Osteocyte (in vitro differentiated cells): ENCODE measurements around the gene ADAM8. TPM values are rescaled to one million over a fixed set of nuclear protein-coding genes. Genes with fewer than 3 reads are reported as not detected.

ENCODE experiments used
- DNase-seq: peaks from one replicate; pipeline ENCODE4 v3.0.0; 2021; ENCODE audit warnings: mixed read lengths; ENCODE audit not compliant: unreplicated experiment; ENCODE audit errors: extremely low spot score
- H3K27ac Mint-ChIP-seq: one replicate; pipeline ENCODE4 v1.8.0; 2021; ENCODE audit warnings: mild to moderate bottlenecking, mixed read lengths; ENCODE audit not compliant: unreplicated experiment
- H3K27me3 Mint-ChIP-seq: one replicate; pipeline ENCODE4 v1.8.0; 2021; ENCODE audit warnings: mixed read lengths; ENCODE audit not compliant: unreplicated experiment
- H3K36me3 Mint-ChIP-seq: one replicate; pipeline ENCODE4 v1.8.0; 2021; ENCODE audit warnings: mixed read lengths; ENCODE audit not compliant: unreplicated experiment
- H3K4me1 Mint-ChIP-seq: one replicate; pipeline ENCODE4 v1.8.0; 2021; ENCODE audit warnings: mixed read lengths; ENCODE audit not compliant: unreplicated experiment
- H3K4me3 Mint-ChIP-seq: one replicate; pipeline ENCODE4 v1.8.0; 2021; ENCODE audit warnings: mild to moderate bottlenecking, moderate library complexity, mixed read lengths; ENCODE audit not compliant: unreplicated experiment
- H3K9me3 Mint-ChIP-seq: one replicate; pipeline ENCODE4 v1.8.0; 2021; ENCODE audit warnings: mixed read lengths; ENCODE audit not compliant: unreplicated experiment
- CTCF ChIP-seq: fragments of 200-600 bp; sonication (generic); IDR thresholded peaks from 2 replicates; pipeline ENCODE4 v1.5.0; 2021; ENCODE audit warnings: antibody characterized with exemption, mild to moderate bottlenecking, moderate library complexity
- total RNA-seq: library from RNA; stranded (reverse); gene quantifications from 2 replicates; pipeline ENCODE4 v1.2.1, GENCODE V29; 2021

Gene ADAM8
- total RNA-seq, 1 donor from 2014 or later, result 2.9 TPM

GRCh38 chr10:133247681-133248333 is 28.9 kb downstream of the ADAM8 start:
- no peaks in the 10 kb centered on the region for H3K36me3 Mint-ChIP-seq
- H3K27ac Mint-ChIP-seq, result no peak overlapping the region
- no peak for TF ChIP-seq CTCF
- no peak overlapping the region for H3K4me3 Mint-ChIP-seq
- no peak for DNase-seq
- H3K27me3 Mint-ChIP-seq, result peaks cover 22% of the 10 kb centered on the region
- H3K4me1 Mint-ChIP-seq, result no peaks in the 10 kb centered on the region
- no peaks in the 10 kb centered on the region for H3K9me3 Mint-ChIP-seq

- TF ChIP-seq CTCF, result no peak
- H3K36me3 Mint-ChIP-seq, result no peaks in the 10 kb centered on the region
- no peak overlapping the region for H3K4me3 Mint-ChIP-seq
- no peaks in the 10 kb centered on the region for H3K4me1 Mint-ChIP-seq
- H3K9me3 Mint-ChIP-seq, result no peaks in the 10 kb centered on the region
- peaks cover 29% of the 10 kb centered on the region for H3K27me3 Mint-ChIP-seq
- DNase-seq, result no peak
- no peak overlapping the region for H3K27ac Mint-ChIP-seq
These were observed 30.4 kb downstream of the ADAM8 start for GRCh38 chr10:133246236-133246626.

GRCh38 chr10:133245439-133246235 is 31.0 kb downstream of the ADAM8 start:
- no peaks in the 10 kb centered on the region for H3K4me1 Mint-ChIP-seq
- DNase-seq, result no peak
- H3K9me3 Mint-ChIP-seq, result no peaks in the 10 kb centered on the region
- no peak for TF ChIP-seq CTCF
- H3K4me3 Mint-ChIP-seq, result no peak overlapping the region
- no peaks in the 10 kb centered on the region for H3K36me3 Mint-ChIP-seq
- no peak overlapping the region for H3K27ac Mint-ChIP-seq
- H3K27me3 Mint-ChIP-seq, result peaks cover 34% of the 10 kb centered on the region

- no peak overlapping the region for H3K4me3 Mint-ChIP-seq
- H3K36me3 Mint-ChIP-seq, result no peaks in the 10 kb centered on the region
- H3K9me3 Mint-ChIP-seq, result no peaks in the 10 kb centered on the region
- no peak overlapping the region for H3K27ac Mint-ChIP-seq
- H3K4me1 Mint-ChIP-seq, result no peaks in the 10 kb centered on the region
- DNase-seq, result no peak
- no peak for TF ChIP-seq CTCF
- H3K27me3 Mint-ChIP-seq, result peaks cover 33% of the 10 kb centered on the region
These were observed 33.1 kb downstream of the ADAM8 start for GRCh38 chr10:133243593-133243992.

GRCh38 chr10:133242611-133243356 is 33.9 kb downstream of the ADAM8 start:
- Mint-ChIP-seq H3K4me1 (no peaks in the 10 kb centered on the region), H3K4me3 (no peak overlapping the region), H3K27me3 (peaks cover 38% of the 10 kb centered on the region), H3K9me3 (no peaks in the 10 kb centered on the region), H3K27ac (no peak overlapping the region), H3K36me3 (no peaks in the 10 kb centered on the region)
- DNase-seq, result no peak
- no peak for TF ChIP-seq CTCF
